GM19035 (cell line): ENCODE data around the gene CPT1C.

Source experiments
- ATAC-seq: cut with Tn5 transposase; IDR thresholded peaks from one replicate; pipeline ENCODE4 v1.9.1; 2021; ENCODE audit not compliant: unreplicated experiment

The CPT1C gene

DNA sequence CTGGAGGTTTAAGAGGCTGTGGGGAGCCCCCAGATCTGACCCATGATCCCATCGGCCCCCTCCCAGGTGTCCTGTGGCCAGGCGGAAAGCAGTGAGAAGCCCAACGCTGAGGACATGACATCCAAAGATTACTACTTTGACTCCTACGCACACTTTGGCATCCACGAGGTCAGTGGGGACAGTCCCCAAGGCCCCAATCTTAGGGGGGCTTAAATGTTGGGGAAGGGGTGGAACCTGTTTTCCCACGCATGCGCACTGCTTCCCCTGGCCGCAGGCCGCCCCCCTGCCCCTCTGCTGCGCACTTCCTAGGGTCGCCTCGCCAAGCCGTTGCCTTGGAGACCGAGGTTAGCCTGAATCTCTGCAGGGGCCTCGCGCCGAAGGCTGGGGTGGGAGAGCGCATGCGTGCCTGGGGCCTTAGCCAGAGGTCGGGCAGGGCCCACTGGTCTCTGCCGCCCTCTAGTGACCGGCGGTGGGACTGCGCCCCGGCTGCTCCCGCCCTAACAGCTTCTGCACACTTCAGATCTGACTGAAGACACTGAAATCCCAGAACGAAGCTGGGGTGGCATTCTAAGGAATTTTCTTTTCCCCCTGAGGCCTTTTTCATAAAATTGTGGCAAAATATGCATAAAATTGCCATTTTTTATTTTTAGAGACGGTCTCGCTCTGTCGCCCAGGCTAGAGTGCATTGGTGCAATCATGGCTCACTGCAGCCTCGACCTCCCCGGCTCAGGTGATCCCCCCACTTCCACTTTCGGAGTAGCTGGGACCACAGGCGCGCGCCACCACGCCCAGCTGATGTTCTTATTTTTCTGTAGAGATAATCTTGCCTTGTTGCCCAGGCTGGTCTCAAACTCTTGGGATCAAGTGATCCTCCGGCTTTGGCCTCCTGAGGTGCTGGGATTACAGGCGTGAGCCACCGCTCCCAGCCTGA is 10.2 kb upstream of the CPT1C start:
- no peak for ATAC-seq

DNA sequence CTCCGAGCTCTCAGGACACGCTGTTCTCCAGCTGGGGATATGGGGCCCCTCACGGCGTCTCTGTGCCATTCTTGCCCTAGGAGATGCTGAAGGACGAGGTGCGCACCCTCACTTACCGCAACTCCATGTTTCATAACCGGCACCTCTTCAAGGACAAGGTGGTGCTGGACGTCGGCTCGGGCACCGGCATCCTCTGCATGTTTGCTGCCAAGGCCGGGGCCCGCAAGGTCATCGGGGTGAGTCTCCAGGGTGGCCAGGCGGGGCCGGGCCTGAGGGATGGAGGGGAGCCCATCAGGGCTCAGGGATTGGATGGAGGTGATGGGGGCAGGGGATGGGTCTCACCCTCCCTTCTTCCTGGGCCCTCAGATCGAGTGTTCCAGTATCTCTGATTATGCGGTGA is 9.1 kb upstream of the CPT1C start:
- no peak for ATAC-seq

DNA sequence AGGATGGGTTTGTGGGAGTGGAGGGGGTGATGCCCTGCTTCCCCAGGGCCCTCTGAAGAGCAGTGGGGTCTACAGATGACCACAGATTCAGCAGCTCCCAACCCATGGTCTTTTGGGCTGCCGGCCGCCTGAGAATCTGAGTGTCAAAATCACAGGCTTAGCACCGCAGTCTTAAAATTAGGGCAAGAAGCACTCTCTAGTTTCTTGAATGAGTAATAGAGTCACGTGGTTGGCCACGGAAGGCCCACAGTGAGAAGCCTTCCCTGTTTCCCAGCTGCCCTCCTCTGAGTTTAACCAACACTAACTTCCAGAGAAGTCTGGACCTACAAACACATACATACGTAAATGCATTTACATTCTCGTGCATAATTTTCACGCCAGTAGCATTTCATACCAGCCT is 8.6 kb upstream of the CPT1C start:
- no peak for ATAC-seq

DNA sequence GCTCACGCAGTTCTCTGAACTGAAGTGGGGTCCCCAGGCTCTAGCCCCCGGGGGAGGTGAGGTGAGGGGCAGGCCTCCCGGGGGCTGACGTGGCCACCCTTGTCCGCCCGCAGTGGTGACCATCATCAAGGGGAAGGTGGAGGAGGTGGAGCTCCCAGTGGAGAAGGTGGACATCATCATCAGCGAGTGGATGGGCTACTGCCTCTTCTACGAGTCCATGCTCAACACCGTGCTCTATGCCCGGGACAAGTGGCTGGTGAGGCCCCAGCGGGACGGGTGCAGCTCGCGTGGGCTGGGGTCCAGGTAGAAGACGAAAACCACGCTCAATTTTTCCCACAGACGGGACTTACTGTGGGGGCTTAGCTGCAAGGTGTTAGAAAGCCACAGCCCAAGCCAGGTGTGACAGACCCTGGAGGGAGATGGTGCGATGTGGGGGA is 7.1 kb upstream of the CPT1C start:
- no peak for ATAC-seq

DNA sequence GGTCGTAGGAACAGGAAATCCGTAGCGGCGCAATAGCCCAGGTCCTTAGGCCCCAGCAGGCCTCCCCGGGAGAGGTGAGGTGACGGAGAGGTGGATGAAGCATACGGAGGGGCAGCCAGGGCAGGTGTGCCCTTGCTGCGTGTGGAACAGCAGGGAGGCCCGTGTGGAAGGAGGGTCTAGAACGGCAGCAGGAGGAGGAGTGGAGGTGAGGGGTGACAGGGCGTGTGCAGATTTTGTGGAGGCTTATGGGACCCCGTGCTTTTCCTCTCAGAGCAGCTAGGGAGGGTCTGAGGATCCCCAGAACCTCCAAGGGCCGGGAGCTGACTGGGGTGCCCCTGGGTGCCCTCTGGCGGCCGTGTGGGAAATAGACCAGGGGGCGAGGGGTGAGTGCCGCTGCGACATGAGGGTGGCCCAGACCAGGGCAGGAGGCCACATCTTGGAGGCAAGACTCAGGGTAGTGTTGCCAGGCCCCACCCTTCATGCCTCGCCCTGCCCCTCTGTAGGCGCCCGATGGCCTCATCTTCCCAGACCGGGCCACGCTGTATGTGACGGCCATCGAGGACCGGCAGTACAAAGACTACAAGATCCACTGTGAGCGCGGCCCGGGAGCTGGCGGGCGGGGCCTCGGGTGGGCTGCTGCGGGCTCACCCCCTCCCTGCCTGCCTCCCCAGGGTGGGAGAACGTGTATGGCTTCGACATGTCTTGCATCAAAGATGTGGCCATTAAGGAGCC is 6.5 kb upstream of the CPT1C start:
- ATAC-seq, result no peak

DNA sequence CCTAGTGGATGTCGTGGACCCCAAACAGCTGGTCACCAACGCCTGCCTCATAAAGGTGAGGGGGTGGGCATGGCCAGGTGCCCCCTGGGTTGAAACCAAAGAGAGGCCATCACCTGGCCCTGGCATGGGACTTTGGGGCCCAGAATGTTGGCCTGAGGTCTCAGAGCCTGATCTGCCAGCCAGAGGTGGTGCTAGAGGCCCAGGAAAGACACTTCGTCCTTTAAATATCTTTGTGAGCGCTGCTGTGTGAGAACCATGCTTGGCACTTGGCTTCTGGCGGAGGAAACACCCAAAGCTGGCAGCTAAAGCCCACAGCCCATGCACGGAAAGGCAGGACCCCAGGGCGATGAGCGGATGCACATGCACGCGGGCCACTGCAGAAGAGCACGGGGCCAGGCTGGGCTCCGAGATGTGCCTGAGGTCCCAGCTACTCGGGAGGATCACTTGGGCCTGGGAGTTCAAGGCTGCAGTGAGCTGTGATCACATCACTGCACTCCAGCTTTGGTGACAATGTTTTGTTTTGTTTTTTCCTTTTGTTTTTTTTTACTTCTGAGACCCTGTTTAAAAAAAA is 5.8 kb upstream of the CPT1C start:
- ATAC-seq, result no peak

DNA sequence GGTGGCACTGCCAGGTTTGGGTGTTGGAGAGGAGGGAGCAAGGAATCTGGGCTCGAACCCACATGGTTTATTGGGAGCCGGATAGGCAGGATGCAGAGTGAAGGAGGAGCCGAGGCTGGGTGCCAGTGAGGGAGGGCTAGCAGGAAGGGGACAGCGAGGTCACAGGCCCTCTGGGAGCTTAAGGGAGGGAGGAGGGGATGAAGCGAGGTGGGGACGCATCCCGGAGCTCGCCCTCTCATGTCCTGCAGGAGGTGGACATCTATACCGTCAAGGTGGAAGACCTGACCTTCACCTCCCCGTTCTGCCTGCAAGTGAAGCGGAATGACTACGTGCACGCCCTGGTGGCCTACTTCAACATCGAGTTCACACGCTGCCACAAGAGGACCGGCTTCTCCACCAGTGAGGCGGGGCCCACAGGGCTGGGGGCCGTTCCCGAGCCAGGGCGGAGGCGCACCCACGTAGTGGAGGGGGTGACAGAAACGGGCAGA is 5.0 kb upstream of the CPT1C start:
- no peak for ATAC-seq

DNA sequence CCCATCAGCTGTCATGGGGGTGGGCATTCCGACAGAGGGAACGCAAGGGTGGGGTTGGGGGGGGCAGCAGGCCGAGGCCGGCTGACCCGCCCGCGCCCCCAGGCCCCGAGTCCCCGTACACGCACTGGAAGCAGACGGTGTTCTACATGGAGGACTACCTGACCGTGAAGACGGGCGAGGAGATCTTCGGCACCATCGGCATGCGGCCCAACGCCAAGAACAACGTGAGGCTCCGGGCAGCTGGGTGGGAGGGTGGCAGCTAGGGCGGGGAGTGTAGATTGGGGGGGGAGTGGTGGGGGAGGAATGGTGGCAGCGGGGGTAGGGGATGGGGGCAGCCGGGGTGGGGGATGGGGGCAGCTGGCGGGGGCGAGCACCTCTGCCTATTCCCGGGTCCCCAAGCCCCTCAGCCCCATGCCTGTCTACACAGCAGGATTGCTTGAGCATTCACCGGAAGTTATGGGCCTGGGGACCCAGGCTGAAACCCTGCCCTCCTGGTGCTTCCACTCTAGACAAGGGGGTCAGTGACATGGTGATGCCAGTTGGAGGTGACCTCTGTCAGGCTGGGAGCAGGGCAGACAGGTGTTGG is 4.3 kb upstream of the CPT1C start:
- no peak for ATAC-seq

DNA sequence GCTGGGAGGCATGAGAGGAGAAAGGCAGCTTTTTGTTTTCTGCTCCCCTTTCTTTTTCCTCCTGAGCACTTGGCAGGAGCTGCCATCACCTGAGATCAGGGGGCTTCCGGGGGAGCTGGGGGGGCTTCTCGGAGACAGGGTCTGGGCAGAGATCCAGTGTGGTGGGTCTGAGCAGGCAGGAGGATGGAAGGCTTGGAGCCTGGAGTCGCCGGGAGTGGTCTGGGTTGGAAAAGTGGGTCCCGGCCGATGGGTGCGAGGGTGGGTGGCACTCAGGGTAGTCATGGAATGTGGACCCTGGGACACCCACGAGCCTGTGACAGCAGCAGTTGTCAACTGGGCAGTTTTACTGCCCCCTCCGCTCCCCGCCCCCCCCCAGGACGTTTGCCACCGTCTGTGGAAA is 3.8 kb upstream of the CPT1C start:
- no peak for ATAC-seq

DNA sequence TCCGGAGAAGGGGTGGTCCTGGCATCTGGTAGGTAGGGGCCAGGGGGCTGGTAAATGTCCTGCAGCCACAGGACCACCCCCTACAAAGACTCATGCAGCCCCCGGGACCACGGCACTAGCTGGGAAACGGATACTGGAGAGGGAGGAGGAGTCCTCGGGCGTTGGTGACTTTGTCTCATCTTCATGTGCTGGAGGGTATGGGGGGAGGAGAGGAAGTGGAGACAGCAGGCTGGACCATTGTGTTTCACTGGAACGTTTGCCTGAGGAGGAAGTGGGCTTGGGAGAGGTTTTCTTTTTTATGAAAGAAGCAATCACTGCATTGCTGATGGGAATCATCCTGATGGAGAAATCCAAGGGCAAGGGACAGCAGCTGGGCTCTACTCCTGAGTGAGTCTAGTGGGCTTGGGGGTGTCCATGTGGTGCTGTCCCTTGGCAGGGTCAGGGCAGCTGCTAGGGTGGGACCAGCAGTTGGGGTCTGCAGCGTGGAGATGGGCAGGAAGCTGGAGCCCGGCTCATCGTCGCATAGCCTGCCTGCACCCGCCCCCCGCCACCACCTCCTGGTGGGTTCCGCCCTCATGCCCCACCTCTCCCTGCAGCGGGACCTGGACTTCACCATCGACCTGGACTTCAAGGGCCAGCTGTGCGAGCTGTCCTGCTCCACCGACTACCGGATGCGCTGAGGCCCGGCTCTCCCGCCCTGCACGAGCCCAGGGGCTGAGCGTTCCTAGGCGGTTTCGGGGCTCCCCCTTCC is 3.2 kb upstream of the CPT1C start:
- no peak for ATAC-seq

DNA sequence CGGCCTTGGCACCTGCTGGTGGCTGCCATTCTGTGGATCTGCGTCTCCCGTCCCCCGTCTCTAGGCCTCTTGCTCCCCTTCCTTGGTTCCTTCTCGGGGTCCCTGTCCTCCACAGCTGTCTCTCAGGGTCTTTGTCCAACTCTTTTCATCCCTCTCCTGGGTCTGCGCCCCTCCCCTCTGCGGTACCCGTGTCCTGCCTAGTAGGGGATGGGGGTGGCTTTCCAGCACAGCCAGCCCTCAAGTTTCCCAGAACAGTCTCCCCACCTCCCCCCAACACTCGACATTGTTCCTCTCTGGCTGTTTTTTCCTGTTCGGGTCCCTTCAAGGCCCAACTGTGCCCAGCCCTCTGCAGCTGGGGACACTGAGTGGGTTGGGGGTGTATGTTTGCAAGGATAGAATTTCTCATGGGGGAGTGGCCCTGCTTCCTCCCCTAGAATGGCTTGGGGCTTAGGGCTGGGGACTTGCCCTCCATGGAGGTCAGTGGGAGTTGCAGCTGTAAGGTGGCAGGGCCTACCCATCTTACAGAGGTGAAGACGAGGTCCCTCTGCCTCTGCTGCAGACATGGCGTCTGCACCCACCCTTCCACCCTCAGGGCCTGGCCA is 2.3 kb upstream of the CPT1C start:
- ATAC-seq, result no peak

DNA sequence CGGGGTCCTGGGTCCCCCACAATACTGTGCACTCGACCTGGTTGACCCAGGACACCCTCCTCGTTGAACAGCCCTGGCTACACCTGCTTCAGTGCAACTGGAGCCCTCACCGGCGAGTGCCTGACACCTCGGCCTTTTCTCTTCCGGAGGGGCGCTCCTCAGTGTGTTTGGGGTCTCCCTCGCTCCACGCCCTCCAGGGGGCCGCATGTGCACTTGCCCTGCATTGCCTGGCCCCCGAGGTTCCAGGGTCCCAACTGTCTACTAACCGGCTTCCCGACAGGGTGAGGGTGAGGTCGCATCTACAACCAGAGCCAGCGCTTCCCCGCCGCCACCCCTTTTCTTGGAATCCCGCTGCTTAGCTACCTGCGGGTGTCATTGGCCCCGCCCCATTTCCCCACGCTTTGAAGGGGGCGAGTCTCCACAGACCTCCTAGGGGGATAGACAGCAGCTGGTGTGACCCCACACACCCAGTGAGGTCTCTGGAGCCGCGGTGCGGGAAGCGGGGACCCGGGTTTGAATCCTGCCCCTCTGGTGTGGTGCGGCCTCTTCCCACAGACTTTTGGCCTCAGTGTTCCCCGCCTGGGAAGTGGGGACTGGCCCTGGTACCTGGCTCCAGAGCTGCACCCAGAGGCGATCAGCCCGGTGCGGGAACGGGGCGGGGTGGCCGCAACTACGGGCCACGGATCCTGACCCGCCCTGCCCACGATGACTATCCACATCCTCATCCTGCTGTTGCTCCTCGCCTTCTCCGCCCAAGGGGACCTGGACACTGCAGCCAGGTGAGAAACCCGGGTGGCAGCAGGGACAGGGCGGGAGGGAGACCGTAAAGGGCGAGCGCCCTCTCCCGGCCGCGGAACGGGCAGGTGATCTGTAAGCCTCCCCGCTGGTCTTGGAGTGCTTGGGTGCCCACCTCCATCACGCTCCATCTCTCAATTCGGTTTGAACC is 1.5 kb upstream of the CPT1C start, which contains the start of gene ADM5:
TSS of gene ADM5 (plus strand) at position 462 of the 946 bp plus-strand sequence. CDS start at position 706, 244 bp downstream.
- ATAC-seq, result no peak

DNA sequence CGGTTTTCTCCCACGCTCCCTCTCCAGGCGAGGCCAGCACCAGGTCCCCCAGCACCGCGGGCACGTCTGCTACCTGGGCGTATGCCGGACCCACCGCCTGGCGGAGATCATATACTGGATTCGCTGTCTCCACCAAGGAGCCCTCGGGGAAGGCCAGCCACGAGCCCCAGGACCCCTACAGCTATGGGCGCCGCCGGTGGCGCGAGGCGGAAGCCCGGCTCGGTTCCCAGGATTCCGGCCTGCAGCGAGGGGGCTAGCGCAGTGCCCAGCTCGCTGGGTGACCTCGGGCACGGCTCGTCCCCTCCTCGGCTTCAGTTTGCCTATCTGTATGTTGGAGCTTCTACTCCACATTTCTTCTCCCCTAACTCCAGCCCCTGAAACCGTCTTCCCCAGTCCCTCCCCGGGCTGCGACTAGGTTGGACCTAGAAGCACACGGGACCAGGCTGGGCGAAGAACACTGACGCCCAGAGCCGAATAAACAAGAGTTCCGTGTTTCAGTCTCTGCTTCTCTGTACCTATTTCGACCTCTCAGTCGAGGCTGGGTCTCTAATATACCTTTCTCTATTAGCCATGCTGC is 749 bp upstream of the CPT1C start:
- ATAC-seq, result no peak

DNA sequence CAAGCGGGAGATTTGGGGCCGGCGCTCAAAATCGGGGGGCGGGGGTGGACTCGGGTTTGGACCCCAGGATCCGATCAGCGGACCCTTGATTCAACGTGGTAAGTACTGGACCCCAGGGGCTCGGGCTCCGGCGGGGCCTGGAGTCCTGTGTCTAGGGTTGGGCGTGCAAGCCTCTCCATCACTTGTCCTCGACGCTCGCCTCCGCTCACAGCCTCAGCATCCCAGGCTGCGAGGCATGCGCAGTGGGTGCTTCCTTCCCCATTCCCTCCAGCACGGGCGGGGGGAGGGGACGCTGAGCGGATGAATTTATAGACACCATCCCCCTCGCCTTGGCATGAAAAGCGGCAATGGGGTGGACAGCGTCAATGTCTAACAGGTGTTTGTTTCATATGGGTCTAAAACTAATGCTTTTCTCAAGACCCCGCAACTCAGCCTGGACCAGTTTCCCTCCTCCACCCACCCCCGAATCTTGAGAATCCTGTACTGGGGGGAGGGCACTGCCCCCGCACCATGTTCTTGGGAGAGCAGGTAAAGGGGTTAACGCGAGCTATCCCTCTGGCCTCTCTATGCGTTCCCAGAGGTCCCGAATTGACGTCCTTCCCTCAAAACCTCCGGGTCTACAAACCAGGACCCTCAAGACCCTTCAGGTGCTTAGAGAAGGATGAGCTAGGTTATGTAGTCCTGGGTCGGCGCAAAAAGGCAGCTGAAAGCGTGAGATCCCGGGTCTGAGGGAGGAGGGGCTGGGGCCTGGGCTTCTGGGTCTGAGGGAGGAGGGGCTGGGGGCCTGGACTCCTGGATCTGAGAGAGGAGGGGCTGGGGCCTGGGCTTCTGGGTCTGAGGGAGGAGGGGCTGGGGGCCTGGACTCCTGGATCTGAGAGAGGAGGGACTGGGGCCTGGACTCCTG is 579 bp downstream of the CPT1C start:
- ATAC-seq, result no peak

DNA sequence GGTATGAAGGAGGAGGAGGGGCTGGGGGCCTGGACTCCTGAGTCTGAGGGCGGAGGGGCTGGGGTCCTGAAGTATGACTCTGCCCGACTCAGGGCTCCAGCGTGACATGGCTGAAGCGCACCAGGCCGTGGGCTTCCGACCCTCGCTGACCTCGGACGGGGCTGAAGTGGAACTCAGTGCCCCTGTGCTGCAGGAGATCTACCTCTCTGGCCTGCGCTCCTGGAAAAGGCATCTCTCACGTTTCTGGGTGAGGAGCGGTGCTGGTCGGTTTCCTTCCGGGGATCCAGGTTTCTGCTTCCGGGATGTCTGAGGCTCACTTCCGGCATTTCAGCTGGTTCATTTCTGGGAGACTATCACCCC is 1.2 kb downstream of the CPT1C start:
- ATAC-seq, result no peak

DNA sequence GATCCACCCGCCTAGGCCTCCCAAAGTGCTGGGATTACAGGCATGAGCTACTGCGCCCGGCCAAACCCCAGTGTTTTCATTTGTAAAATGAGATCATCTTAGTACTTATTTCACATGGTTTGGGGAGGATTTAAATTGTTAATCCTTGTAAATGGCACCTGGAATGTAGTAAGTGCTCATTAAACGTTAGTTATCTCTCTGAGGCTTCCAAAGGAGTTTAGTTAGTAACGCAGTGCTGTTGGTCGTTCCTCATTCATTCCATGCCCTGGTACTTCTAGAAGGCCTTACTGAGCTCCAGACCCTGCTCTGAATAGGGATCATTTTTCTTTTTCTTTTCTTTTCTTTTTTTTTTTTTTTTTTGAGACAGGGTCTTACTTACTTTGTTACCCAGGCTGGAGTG is 5.2 kb downstream of the CPT1C start:
- ATAC-seq, result no peak

DNA sequence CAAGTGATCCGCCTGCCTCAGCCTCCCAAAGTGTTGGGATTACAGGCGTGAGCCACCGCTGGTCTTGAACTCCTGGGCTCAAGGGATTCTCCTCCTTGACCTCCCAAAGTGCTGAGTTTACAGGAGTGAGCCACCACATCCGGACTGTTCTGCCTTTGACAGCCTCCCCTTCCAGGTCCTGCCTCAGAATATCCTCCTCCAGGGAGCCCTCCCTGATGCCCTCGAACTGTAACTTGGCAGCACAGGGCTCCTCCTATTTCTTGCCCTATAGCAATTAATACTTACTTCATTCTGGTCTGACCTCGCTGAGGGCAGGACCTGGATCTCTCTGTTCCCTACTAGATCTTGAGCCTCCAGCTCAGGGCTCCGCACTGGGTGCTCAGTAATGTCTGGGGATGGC is 5.9 kb downstream of the CPT1C start:
- no peak for ATAC-seq

DNA sequence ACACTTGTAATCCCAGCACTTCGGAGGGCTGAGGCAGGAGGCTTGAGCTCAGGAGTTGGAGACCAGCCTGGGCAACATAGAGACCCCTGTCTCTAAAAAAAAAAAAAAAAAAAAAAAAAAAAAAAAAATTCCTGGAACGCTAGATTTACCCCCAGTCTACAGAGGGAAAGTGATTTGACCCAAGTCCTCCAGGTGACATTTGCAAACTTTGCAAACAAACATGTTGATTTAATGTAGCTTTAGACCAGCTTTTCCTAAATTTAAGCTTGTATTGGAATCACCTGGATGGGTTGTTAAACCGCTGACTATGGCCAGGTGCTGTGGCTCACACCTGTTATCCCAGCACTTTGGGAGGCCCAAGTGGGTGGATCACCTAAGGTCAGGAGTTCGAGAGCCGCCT is 8.4 kb downstream of the CPT1C start:
- no peak for ATAC-seq
